IPS-15b (cell line): ENCODE data around the gene GALNT1.
"Not testable (repeated sequence)": the region's sequence is repeated elsewhere in the genome, so short reads cannot be mapped to it uniquely, and the experiment has no call there.

Experiments
- H3K27me3 ChIP-seq: one replicate; pipeline ENCODE4 v1.6.1; 2013; ENCODE audit warnings: low read length; ENCODE audit not compliant: control insufficient read depth, insufficient read depth
- H3K36me3 ChIP-seq: one replicate; pipeline ENCODE4 v1.6.1; 2013; ENCODE audit warnings: low read length; ENCODE audit not compliant: control insufficient read depth, insufficient read depth
- H3K4me1 ChIP-seq: one replicate; pipeline ENCODE4 v1.6.1; 2013; ENCODE audit warnings: mild to moderate bottlenecking, low read length; ENCODE audit not compliant: control insufficient read depth, insufficient read depth
- H3K4me3 ChIP-seq: one replicate; pipeline ENCODE4 v1.5.1; 2013; ENCODE audit warnings: low read depth, low read length
- H3K9ac ChIP-seq: one replicate; pipeline ENCODE4 v1.6.1; 2013; ENCODE audit warnings: low read depth, mild to moderate bottlenecking, low read length
- H3K9me3 ChIP-seq: one replicate; pipeline ENCODE4 v1.6.1; 2013; ENCODE audit warnings: mild to moderate bottlenecking, low read length; ENCODE audit not compliant: control insufficient read depth, insufficient read depth

GALNT1 gene

DNA sequence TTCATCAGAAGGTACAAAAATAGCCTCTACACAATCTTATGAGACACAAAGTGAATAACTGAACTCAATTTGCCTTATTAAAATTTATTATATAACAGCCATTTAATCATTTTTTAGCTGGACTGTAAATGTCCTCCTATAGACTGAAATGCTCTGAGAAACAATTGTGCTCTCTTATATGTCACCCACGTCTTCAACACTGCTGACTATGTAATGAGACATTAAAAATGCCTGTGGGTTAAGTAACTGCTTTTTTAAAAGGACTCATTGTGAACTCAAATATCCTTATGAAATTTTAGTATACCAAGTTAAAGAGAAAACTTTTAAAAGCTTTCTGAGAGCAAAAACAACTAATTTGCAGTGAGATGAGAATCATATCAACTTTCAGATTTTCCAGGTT is 10.4 kb upstream of the GALNT1 start:
- Histone ChIP-seq H3K9me3 (no peaks in the 10 kb centered on the region), H3K4me3 (no peak overlapping the region), H3K4me1 (no peaks in the 10 kb centered on the region), H3K9ac (no peak overlapping the region), H3K27me3 (no peaks in the 10 kb centered on the region), H3K36me3 (no peaks in the 10 kb centered on the region)

DNA sequence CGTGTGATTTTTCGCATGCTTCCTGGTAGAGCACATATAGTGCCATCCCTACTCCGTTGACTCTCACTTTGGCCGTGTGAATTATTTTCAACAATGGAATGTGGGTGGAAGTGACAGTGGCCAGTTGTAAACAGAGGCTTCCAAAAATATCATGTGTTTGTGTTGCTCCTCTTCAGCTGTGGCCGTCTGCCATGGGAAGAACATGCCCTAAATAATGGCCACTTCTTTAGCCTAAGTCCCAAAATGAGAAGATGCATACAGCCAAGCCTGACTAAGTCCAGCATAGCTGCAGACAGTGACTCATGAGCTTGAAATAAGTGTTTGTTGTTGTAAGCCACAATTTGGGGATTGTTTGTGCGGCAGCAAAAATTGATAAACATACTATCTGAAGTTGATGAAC is 8.9 kb upstream of the GALNT1 start:
- Histone ChIP-seq H3K9ac (no peak overlapping the region), H3K36me3 (no peaks in the 10 kb centered on the region), H3K4me3 (no peak overlapping the region), H3K27me3 (no peaks in the 10 kb centered on the region), H3K4me1 (no peaks in the 10 kb centered on the region), H3K9me3 (no peaks in the 10 kb centered on the region)

DNA sequence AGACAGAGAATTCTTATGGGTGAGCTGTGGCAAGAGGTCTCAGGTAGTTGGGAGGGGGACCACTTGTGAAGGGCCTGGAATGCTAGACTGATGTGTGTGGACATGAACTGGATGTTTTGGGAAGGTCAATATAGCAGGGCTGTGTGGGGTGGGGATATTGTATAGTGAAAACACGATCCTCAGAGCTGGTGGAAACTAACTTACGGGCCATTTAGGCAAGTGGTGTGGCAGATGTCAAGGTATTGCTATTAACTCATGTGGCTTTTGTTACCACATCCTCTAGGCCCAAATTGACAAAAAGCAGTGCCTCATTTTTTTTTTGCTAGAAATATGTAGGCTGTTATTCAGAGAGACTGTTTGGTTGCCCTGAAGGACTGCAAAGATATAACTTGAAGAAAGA is 8.0 kb upstream of the GALNT1 start:
- Histone ChIP-seq H3K36me3 (no peaks in the 10 kb centered on the region), H3K4me1 (no peaks in the 10 kb centered on the region), H3K4me3 (no peak overlapping the region), H3K27me3 (peaks cover under 1% of the 10 kb centered on the region), H3K9me3 (no peaks in the 10 kb centered on the region), H3K9ac (no peak overlapping the region)

DNA sequence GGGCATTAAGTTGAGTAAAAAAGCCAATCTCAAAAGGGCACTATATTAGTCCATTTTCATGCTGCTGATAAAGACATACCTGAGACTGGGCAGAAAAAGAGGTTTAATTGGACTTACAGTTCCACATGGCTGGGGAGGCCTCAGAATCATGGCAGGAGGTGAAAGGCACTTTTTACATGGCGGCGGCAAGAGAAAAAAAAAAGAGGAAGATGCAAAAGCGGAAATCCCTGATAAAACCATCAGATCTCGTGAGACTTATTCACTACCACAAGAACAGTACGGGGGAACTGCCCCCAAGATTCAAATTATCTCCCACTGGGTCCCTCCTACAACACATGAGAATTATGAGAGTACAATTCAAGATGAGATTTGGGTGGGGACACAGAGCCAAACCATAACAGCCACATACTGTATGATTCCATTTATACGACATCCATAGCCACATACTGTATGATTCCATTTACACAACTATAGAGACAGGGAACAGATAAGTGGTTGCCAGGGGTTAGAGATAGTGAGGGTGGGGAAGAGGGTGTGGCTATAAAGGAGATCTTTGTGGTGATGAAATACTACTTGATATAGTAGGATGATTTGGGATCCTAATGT is 5.2 kb upstream of the GALNT1 start:
- H3K9me3 ChIP-seq, H3K4me1 ChIP-seq, H3K4me3 ChIP-seq, H3K9ac ChIP-seq, H3K36me3 ChIP-seq: not testable (repeated sequence)
- peaks cover 15% of the 10 kb centered on the region for H3K27me3 ChIP-seq

DNA sequence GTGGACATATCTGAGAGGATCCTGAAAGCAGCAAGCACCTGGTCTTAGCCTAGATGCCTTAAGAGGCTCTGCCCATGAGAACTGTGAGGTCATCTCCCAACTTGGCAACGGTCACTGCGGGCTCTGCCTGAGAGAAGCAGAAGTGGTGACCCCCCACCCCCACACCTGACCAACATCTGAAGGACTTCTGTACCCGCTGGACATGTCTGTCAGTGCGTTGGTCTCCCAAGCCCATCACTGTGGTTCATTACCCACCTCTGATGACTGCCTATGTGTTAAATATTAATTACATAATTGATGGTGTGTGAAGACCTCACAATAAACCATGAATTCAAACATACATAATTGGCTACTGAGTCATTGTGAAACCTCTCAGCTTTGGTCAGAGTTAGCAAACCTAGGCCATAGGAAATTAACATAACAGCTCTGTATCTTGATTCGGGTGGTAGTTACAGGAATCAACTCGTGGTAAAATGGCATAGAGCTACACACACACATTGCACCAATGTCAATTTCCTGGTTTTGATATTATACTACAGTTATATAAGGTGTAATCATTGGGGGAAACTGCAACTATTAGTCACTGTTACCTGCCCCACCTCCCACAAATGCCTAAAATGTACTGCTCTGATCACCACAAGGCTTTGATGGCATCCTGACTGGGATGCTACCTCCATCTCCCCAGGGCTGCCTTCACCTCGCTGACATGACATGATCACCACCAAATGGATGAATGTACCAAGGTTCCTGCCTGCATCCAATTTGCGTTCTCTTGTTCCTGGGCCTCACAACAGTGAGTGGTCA is 4.3 kb upstream of the GALNT1 start:
- Histone ChIP-seq H3K4me1 (peaks cover 4% of the 10 kb centered on the region), H3K9ac (no peak overlapping the region), H3K36me3 (no peaks in the 10 kb centered on the region), H3K4me3 (no peak overlapping the region), H3K27me3 (peaks cover 15% of the 10 kb centered on the region), H3K9me3 (no peaks in the 10 kb centered on the region)

DNA sequence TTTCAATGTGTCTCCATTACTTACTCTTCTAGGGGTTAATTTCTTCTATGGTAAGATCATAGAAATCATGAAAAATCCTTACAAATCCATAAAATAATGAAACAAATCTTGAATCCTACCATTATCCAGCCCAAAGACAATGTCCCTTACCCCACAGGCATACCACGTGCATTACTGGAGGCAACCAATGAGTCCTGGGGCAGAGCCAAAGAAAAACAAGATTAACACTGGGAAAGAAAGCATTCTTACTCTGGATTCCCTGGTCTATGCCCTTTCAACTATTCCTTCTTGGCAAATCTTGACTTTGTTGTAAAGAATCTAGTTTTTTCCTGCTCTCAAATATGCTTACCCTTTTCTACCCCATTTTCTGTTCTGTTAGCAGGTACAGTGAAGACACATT is 3.1 kb upstream of the GALNT1 start:
- H3K36me3 ChIP-seq: no peaks in the 10 kb centered on the region
- H3K9ac ChIP-seq: no peak overlapping the region
- peaks cover 18% of the 10 kb centered on the region for H3K27me3 ChIP-seq
- H3K4me3 ChIP-seq: no peak overlapping the region
- H3K4me1 ChIP-seq: peaks cover 4% of the 10 kb centered on the region
- no peaks in the 10 kb centered on the region for H3K9me3 ChIP-seq

DNA sequence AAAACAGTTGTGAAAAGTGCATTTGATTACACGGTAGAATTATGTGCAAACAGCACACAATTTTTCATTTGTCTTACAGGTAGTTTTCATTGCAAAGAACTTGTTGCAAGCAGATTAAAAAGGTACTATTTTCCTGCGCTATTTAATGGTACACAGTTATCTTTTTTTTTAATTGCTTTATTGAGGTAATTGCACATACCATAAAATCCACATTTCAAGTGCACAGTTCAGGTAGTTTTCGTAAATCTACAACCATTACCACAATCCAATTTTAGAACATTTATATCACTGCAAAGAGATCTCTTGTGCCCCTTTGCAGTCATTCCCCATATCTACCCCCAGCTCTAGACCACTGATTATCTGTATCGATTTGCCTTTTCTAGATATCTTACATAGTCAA is 2.6 kb upstream of the GALNT1 start:
- no peak overlapping the region for H3K4me3 ChIP-seq
- H3K9me3 ChIP-seq: no peaks in the 10 kb centered on the region
- no peaks in the 10 kb centered on the region for H3K36me3 ChIP-seq
- peaks cover 18% of the 10 kb centered on the region for H3K27me3 ChIP-seq
- peaks cover 4% of the 10 kb centered on the region for H3K4me1 ChIP-seq
- H3K9ac ChIP-seq: no peak overlapping the region

DNA sequence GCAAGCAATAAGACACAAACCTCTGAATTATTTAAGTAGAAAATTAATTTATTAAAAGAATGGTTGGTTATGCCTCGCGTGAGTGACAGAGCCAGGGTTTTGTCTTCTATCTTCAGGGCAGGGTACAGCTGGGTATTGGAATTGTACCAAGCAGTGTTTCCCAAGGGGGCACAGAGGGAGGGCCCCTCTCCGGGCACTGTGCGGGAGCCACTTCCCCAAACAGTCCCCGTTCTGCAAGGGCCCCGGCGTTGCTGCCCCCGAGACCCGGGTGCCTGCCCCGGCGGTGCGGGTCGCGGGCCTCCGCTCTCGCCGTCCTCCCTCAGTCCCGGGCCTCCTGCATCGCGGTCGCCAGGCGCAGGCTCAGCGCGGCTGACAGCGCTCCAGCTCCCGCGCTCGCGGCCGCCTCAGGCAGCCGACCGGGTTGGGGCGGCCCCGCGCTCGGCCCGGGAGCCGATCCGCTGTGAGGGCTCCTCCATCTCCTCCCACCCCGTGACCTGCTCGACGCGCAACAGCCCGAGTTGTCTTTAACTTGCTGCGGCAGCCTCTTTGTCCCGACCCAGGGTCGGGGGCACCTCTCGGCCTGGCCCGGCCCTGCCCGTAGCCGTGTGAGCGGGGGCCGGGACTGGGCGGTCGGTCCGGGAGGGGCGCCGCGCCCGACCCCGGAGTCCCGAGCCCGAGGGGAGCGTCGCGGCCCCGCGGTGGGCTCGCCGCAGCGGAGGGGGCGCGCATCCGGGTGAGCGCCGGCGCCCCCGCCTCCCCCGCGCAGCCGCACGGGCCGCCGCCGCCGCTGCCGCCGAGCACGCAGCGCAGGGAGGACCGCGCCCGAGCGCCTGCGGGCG is 620 bp upstream of the GALNT1 start:
- Histone ChIP-seq H3K36me3 (no peaks in the 10 kb centered on the region), H3K27me3 (peaks cover 18% of the 10 kb centered on the region), H3K4me3 (peak overlapping the region; percentile 55), H3K9me3 (peaks cover 7% of the 10 kb centered on the region), H3K9ac (no peak overlapping the region), H3K4me1 (peaks cover 4% of the 10 kb centered on the region)

DNA sequence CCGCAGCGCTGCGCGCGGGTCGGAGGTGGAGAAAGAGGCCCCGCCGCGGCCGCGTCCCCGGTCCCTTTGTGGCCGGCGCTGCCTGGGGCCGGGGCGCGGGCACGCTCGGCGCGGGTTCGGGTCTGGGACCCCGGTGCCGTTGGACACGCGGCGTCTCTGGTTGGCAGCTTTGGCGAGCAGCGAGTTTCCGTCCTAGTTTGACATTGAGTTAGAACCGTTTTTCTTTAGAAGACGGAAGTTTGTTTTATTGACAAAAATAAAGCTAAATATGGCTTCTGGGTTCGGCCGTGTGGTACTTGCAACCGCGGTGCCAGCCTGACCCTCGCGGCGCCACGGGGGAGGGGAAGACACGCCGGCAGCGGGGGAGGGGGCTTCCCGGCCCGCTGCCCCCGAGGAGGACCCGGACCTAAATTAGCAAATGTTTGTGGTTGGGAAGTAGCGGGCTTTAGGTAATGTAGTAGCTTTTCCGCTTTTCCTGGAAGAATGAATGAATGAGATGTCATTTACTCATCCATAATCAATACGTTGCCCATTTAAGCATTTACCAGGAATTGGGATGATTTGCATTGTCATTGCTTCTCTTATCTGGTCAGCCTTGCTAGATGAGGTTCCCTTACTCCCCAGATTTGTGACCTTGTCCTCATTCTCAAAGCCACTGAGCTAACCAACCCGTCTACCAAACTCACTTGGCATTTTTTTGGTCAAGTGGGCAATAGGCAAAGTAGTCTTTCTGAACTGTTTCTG is 530 bp downstream of the GALNT1 start:
- peaks cover 18% of the 10 kb centered on the region for H3K27me3 ChIP-seq
- H3K4me1 ChIP-seq: peaks cover 4% of the 10 kb centered on the region
- H3K4me3 ChIP-seq: peak overlapping the region; percentile 68
- H3K36me3 ChIP-seq: no peaks in the 10 kb centered on the region
- H3K9ac ChIP-seq: peak overlapping the region; percentile 48
- peaks cover 7% of the 10 kb centered on the region for H3K9me3 ChIP-seq

DNA sequence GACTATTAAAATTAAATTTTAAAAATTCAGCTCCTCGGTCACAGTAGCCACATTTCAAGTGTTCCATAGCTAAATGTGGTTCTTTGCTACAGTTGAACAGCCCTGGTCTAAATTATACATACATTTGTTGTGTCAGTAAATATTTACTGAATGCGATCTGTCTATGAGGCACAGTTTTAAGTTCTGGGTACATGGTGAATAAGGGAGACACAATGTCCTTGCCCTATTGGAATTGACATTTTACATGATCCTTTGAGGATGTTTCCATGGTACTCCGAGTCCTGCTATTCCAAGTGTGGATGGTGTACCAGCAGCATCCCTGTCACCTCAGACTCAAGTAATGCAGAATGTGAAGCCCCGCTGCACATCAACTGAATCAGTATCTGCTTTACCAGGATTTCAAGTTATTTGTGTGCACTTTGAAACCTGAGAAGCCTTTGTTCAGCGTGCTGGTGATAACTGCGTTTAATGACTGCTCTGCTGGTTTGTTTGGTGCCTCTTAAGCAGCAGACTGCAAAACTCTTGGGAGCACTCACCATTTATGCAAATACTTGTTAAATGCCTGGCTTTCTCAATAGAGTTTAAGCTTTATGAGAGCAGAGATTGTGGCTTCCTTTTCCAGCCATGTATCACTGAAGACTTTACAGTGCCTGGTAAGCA is 1.5 kb downstream of the GALNT1 start:
- H3K9me3 ChIP-seq: peaks cover 7% of the 10 kb centered on the region
- H3K4me3 ChIP-seq: peak overlapping the region; percentile 3
- peaks cover 4% of the 10 kb centered on the region for H3K4me1 ChIP-seq
- no peak overlapping the region for H3K9ac ChIP-seq
- peaks cover 18% of the 10 kb centered on the region for H3K27me3 ChIP-seq
- no peaks in the 10 kb centered on the region for H3K36me3 ChIP-seq

DNA sequence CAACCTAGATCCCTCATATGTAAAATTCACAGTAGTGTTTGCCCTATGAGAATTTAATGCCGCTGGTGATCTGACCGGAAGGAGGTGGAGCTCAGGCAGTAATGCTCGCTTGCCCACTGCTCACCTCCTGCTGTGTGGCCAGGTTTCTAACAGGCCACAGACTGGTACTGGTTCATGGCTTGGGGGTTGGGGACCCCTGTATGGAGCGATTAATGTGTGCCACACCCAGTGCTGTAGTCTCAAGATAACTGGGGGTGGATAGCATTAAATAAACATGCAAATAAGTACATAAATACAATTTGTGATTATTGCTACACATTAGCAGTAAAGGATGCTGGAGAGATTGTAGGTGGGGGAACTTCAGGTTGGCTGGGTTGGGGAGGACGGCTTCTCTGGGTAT is 3.2 kb downstream of the GALNT1 start:
- Histone ChIP-seq H3K9me3 (peaks cover 7% of the 10 kb centered on the region), H3K4me3 (no peak overlapping the region), H3K36me3 (no peaks in the 10 kb centered on the region), H3K4me1 (peaks cover 4% of the 10 kb centered on the region), H3K9ac (no peak overlapping the region), H3K27me3 (peaks cover 7% of the 10 kb centered on the region)
